ENCODE measurements around the gene NUP210L.
"Not testable (repeated sequence)": the region's sequence is repeated elsewhere in the genome, so short reads cannot be mapped to it uniquely, and the experiment has no call there.

Gene NUP210L

DNA sequence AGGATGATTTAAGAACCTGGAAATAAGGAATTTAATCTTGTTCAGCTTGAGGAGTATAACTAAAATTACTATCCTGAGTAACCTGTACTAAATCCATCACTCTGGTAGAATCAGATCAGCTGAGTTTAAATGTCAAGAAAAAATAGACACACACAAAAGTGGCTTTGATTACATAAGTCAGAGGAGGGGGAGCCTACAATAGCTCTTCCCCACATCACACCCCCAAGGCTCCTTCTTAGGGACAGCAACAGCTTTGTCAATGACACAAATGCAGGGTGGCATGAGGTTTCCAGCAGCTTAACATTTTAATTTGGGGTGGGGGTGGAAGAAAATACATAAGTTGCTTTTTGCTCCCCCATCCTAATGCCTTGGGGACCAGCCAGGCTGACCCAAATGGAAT is 12.6 kb upstream of the NUP210L start:
- DNase-seq: no peak

DNA sequence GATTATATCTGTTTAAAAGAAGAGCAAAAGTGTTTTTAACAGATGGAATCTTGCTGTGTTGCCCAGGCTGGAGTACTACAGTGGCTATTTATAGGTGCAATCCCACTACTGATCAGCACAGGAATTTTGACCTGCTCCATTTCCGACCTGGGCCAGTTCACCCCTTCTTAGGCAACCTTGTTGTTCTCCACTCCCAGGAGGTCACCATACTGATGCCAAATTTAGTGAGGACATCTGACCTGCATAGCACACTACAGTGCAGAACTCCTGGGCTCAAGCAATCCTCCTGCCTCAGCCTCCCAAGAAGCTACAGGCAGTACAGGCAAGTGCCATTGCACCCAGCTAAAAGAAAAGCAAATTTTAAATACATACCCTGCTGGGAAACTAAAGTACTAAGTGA is 11.3 kb upstream of the NUP210L start:
- no peak for DNase-seq

DNA sequence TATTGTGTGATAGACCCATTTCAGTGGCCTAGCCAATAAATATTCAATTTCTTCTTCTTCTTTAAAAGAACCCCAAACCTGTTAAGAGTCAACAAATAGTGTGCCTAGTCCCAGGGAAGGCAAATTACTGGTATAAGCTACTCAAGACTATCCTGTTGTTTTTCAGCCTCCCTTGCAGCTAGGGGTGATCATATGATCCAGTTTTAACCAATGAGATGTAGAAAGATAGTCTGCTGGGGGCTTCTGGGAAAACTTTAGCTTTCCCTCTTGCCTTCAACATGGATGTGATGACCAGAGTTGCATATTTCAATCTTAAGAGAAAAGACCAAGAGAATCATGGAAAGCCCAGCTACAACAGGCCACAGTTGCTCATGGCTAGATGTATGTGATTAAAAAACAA is 4.7 kb upstream of the NUP210L start:
- no peak for DNase-seq

DNA sequence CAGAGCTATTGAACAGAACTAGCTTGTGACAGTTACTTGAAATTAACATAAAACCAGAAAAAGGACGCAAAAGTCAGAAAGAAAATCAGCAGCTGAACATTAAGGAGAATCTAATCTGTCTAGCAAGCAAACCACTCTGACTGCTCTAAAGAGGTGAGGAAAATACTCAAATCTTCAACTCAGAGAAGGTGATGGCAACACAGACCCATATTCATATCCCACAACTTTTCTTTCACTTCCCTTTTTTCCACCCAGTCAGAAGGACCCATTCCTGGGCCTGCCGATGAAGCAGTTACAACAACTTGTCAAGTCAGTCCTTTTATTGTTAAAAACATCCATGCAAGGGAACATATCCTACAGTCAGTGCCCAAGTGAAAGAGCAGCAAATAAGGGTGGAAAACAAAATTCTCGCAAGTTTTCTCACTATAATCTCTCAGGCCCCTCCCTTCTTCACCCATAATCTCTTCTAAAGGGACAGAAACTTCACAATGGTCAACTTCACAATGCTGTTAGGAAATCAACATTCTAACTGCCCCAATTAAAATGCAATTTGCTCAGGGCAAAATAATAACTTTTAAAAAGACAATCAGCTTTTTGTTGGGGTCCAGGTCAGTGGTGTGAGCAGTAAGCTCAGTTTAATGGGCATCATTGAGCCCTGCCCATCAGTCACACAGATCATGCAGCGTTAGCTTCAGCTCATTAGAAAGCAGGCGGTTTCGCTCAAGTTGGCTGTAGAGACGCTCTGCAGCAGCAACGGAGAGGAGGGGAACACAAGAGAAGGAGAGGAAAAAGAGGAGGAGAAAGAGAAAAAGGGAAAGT is 3.6 kb upstream of the NUP210L start:
- no peak for DNase-seq

DNA sequence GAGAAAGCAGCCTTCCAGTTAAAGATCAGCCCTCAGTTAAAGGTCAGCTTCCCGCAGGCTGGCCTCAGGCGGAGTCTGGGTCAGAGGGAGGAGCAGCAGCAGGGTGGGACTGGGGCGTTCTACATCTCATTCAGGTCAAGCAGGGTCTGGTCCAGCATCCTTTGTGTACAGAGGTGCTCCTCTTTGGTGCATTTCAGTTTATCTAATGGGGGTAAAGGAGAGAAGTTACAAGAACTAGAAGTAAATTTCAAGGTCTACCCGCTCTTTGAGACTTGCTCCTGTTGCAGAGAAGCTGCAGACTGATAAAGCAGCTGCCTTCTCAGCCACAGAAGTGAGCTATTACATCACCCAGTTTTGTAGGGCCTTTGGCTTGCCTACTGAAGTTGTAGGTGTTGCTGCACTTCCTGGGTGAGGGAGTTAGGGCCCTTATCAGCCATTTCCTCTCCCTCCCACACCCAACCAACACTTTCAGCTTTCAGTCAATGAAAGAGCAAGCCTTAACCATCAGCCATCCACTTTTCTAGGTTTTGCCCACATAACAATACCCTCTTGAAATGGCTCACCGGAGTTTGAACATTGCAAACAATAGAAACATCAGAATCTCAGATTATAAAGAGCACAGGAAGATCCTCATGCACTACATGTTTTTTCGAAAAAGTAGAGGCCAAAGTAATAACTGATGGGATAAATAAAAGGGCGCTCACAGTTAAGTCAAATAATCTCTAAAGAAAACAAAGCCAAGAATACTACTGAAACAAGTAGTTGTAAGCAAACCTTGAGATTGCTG is 2.8 kb upstream of the NUP210L start:
- DNase-seq: no peak

DNA sequence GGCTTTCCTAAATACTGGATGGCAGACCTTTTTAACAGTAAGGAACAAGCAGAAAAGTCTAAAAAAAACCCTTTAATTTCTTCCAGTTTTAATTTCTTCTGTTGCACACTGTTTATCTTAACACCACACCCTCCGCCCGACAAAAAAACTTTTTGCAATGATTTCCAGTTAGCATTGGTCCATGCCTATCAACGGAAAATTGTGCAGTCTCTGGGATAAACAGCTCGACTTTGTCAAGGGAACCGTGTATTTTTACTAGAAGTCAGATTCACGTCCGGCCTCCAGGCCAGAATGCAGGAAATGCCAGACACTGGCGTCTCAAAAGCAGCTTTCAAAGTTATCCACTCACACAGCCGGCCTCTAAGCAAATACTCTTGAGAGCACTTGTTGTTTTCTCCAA is 378 bp upstream of the NUP210L start:
- DNase-seq: no peak

DNA sequence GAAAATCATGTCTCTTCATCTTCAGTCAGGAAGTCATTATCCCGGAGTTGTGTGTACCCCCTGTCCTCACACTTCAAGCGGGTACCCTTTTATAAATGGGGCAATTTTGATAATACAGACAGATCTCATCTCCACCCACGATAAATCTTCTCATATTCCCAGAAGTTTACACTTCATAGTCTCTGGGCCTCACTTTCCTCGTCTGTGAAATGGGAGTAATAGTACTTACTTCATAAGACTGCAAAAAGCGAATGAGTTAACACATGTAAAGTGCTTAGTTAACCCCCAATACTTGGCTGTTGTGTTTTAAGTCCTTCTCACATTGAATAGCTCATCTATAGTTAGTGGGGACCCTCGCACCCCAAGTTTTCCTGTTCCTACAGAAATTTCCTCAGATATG is 820 bp downstream of the NUP210L start:
- no peak for DNase-seq

DNA sequence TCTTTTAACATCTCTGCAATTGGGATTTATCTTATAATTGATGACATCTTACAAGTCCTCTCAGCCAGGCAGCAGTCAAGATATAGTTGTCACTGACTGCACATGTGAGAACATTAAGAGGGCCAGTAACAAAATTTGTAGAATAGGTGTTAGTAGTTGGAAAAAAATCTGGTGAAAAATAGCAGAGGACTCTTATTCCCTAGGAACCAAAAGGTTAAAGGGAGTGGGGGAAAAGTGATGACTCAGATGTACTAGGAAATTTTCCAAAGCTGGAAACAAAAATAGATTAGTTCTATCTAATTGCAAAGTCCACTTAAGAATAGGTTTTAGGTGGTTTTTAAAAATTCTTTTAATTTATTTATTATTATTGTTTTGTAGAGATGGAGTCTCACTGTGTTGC is 3.6 kb downstream of the NUP210L start:
- DNase-seq: no peak

DNA sequence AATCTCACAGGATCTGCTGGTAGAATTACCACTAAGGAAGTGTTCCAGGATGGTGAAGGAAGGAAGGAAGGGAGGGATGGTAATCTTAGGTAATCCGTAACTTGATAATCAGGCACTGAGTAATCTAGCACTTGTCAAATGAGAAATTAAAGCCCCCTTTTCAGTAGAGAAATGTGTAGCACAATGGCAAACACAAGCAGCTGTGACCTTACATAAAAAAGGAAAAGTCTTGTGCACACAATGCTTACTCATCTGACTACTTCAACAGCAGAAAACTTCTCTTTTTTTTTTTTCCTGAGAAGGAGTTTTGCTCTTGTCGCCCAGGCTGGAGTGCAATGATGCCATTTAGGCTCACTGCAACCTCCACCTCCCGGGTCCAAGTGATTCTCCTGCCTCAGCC is 6.1 kb downstream of the NUP210L start:
- no peak for DNase-seq

DNA sequence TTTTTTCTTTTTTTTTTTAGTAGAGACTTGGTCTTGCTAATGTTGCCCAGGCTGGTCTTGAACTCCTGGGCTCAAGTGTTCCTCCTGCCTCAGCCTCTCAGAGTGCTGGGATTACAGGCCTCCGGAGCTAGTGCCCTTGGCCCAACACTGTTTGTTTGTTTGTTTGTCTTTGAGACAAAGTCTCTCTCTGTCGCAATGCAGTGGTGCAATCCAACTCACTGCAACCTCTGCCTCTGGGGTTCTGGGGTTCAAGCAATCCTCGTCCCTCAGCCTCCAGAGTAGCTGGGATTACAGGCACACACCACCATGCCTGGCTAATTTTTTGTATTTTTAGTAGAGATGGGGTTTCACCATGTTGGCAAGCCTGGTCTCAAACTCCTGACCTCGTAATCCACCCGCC is 7.4 kb downstream of the NUP210L start:
- DNase-seq: not testable (repeated sequence)

DNA sequence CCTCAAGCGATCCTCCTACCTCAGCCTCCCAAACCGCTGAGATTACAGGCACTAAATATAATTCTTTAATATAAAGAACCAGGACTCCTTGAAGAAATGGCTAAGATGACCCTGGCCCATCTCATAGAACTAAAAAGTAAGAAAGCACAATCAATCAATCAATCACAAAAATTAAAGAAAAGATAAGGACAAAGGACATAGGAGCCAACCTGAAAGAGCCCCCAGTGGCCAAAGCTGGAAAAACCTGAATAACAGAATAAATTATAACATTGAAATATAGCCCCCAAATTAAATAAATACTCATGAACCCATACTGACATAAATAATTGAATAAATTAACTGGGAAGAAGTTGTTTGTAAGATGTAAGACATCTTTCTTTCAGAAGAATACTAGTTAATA is 8.9 kb downstream of the NUP210L start:
- DNase-seq: no peak

DNA sequence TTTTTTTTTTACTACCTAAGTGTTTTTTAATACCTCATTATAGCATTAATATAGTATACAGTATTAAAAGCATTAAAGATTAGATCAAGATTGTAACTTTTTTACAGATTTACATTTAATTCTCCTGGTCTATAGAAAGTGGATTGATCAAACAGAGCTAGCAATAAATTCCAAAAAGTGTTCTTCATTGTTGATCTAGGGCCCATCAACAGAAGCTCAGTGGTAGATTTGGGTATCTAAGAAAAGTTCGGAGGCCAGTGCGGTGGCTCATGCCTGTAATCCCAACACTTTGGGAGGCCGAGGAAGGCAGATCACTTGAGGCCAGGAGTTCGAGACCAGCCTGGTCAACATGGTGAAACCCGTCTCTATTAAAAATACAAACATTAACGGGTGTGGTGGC is 12.5 kb downstream of the NUP210L start:
- no peak for DNase-seq

DNA sequence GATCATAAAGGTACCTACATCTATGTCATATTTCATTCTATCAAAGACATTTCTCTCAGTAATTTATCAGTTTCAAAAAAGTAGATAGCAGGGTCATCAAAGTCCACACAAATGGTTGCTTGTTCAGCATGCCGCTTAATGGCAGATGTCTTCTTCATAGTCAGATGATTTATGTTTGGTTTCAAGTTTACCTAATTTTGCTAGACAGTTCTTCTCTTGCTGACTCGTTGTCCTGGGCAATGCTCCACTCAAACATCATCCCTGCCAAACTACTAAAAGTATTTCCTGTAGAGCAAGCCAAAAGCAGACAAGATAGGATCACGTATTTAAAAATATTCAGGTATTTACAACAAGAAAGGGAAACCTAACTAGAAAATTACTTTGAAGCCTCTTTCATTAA is 13.6 kb downstream of the NUP210L start:
- DNase-seq: no peak

DNA sequence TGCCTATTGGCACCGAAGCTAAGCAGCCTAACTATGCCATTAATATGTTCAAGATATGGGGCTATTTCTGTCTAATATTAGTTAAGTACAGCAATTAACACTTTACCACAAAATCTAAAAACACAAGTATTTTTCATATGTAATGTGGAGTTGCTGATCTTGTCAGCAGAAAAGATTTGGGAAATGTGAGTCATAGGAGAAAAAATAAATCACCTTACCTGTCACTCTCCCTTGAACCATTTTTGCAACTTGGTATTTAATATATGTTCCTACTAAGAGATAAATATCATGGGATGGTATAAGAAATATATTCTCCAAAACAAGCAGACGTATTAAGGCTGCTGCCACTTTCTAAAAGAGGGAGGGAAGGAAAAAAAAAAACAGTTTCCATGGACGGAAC is 17.0 kb downstream of the NUP210L start:
- no peak for DNase-seq

DNA sequence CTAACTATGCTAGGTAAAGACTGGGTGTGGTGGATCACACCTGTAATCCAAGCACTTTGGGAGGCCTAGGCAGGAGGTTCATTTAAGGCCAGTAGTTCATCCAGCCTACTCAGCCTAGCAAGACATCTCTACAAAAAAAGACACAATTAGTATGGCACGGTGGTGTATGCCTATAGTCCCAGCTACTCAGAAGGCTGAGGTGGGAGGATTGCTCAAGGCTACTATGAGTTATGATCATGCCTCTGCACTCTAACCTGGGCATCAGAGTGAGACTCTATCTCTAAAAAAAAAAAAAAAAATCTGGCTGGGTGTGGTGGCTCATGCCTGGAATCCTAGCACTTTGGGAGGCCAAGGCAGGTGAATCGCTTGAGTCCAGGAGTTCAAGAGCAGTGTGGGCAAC is 21.6 kb downstream of the NUP210L start:
- DNase-seq: no peak

DNA sequence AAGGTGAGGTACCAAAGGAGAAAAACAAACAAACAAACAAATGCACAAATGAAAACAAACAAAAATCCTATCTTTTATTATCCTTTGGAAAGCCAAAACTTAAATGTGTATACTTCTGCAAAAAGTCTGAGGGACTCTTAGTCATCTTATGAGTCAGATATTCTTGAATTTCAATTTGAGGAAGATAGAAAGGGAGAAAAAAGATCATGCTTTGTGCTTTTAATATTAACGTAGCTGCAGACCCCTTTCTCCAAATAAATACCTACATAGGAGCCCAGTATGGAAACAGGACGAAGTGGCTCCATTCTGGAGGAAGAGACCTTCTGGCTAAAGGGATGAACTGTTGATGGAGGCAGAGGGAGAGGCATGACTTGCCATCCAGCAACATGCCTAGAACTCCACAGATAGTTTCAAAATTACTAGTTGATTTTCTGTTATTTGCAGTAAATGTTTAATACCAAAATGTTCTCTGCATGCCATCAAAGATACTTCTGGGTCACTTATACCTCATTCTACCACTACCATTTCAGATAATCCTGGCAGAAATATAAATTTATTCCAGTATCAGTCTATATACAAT is 25.4 kb downstream of the NUP210L start:
- DNase-seq: no peak

DNA sequence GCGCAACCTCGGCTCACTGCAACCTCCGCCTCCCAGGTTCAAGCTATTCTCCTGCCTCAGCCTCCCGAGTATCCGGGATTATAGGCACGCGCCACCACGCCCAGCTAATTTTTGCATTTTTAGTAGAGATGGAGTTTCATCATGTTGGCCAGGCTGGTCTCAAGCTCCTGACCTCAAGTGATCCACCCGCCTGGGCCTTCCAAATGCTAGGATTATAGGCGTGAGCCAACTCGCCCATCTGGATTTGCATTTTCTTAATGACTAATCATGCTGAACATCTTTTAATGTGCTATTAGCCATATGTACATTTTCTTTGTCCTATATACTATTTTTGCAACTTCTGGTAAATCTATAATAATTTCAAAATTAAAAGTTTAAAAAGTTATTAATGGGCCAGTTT is 31.7 kb downstream of the NUP210L start:
- DNase-seq: not testable (repeated sequence)

DNA sequence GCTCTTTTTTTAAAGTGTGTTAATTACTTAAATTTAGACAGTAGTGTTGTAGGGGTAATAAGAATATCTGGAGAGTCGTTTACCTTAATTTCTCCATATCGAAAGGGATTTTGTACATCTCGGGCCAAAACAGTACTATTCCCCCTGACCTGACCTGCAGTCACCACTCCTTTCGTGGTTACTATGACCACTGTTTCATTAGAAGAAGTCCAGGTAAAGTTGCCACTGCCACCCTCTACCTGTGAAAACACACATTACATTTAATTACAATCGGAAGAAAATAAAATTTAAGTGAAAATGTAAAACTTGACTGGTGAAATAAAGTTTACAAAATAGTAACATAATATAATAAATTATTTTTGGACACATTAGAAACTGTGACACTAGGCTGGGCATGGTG is 37.2 kb downstream of the NUP210L start:
- no peak for DNase-seq

DNA sequence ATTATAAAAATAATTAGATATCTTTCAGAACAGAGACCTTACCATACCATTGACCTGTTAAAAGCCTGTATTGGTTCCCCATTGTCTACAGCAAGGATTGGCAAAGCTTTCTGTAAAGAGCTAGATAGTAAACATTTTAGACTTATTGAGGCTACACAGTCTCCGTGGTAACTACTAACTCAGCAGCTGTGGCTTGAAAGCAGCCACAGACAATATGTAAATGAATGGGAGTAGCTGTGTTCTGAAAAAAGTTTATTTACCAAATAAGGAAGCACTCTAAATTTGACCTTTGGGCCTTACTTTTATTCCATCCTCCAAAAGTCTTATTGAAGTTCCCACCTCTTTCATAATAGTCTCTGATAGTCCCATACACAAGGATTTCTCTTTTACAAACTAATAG is 39.7 kb downstream of the NUP210L start:
- no peak for DNase-seq

DNA sequence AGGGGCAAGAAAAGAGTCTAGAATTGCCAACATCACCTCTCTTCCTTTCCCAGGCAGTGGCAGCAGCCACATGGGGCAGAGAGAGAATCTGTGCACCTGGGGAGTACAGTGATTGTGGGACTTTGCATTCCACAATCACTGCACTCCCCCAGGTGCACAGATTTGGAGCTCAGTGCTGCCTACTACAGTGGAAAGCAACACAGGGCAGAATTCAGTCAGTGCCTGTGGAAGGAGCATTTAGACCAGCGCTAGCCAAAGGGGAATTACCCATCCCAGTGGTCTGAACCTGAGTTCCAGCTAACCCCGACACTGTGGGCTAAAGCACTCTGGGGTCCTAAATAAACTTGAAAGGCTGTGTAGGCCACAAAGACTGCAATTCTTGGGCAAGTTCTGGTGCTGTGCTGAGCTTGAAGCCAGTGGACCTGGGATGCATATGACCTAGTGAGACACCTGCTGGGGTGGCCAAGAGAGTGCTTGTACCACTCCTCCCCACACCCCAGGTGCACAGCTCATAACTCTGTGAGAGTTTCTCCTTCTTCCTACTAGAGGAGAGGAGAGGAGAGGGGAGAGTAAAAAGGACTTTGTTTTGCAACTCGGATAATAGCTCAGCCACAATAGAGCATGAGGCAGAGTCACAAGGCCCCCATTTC is 50.3 kb downstream of the NUP210L start:
- no peak for DNase-seq

DNA sequence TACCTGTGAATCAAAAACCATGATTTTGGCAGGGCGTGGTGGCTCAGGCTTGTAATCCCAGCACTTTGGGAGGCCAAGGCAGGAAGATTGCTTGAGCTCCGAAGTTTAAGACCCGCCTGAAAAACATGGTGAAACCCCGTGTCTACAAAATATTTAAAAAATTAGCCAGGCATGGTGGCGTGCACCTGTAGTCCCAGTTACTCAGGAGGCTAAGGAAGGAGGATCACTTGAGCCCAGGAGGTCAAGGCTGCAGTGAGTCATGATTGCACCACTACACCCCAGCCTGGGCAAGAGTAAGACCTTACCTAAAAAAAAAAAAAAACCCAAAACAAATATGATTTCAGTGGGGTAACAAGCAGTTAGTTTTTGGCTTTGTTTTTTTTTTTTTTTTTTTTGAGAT is 54.7 kb downstream of the NUP210L start:
- not testable (repeated sequence) for DNase-seq

DNA sequence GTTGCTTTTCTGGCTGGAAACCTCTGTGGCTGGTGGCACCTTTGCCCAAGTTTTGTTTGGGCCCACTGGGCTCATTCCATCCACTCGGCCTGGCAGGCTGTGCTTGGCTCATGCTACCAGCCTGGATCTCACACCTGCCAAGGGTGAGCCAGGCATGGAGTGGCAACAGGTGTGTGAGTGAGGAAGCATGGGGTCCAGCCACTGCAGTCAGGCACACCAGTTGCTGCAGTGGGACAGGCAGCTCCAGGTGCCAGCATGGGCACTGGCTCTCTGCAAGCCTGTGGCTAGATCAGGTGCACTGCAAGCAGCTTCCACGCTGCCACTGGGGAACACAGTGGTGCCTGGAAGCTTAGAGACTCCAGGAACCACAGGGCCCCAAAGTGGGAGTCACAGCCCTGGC is 57.0 kb downstream of the NUP210L start:
- no peak for DNase-seq

DNA sequence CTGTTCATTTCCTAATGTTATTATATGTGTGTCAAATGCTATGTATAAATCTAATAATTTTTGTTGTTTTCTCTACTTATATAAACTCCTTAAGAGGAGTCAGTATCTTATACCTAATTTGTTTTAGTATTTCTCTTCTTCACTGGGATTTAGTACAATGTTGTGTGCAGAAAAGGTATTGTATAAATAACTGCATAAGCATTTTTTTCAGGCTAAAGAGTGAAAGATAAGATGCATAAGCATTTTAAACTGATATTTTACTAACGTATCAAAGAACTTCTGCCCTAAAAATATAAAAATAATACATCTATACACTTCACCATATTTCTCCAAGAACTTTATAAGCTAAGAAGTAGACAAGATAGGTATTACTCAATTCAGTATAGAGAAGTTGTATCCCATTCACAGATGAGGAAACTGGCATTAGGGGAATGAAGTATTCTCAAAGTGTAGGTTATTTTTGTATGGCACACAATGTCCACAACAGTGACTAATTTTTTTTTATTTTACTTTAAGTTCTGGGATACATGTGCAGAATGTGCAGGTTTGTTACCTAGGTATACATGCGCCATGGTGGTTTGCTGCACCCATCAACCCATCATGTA is 59.3 kb downstream of the NUP210L start:
- DNase-seq: no peak
